CD4-positive, alpha-beta T cell (primary cell): Measurements from ENCODE around the gene SLC35F1. TPM values are rescaled to one million over a fixed set of nuclear protein-coding genes. Genes with fewer than 3 reads are reported as not detected.

ENCODE experiments used
- ATAC-seq: fragments of 200-7000 bp; cut with Tn5 transposase; one replicate; pipeline ENCODE4 v1.10.0; 2022; ENCODE audit warnings: mild to moderate bottlenecking; ENCODE audit not compliant: poor library complexity
- CTCF ChIA-PET: fragments of 350-600 bp; sonication (Branson Sonifier 250); formaldehyde crosslinking; loops from one replicate; lab custom pipeline; 2021; ENCODE audit warnings: antibody characterized with exemption, inconsistent platforms; lab: Charles Lee
- POLR2A ChIA-PET: fragments of 350-600 bp; sonication (Branson Sonifier 250); formaldehyde crosslinking; loops from one replicate; lab custom pipeline; 2021; ENCODE audit warnings: antibody characterized with exemption, inconsistent platforms; lab: Charles Lee
- DNase-seq, 14 experiments: peaks; one replicate each; pipeline ENCODE4 v3.0.0-alpha.2; 2013 to 2020; ENCODE audit warnings: mixed read lengths in 2 of 14
- H3K27ac ChIP-seq, 2 donors: one replicate each; pipeline versions ENCODE4 v1.5.1 to v1.7.0; 2013; ENCODE audit warnings: low read length in 2 of 2, low read depth in 1 of 2, mild to moderate bottlenecking in 1 of 2
- H3K27me3 ChIP-seq, 2 experiments: 1 replicate in 1 of 2; 2 replicates in 1 of 2; pipeline versions ENCODE4 v1.6.1 to v1.7.0; 2013; ENCODE audit warnings: low read length in 2 of 2, control low read depth in 1 of 2, mild to moderate bottlenecking in 1 of 2, moderate library complexity in 1 of 2; ENCODE audit not compliant: insufficient read depth in 2 of 2, control insufficient read depth in 1 of 2
- H3K36me3 ChIP-seq: one replicate; pipeline ENCODE4 v1.6.1; 2013; ENCODE audit warnings: low read length, control low read depth; ENCODE audit not compliant: insufficient read depth
- H3K4me1 ChIP-seq: one replicate; pipeline ENCODE4 v1.6.1; 2013; ENCODE audit warnings: low read length, control low read depth; ENCODE audit not compliant: insufficient read depth
- H3K4me3 ChIP-seq: one replicate; pipeline ENCODE4 v1.5.1; 2013; ENCODE audit warnings: mild to moderate bottlenecking, low read length, moderate library complexity
- H3K9me3 ChIP-seq, 2 experiments: 1 replicate in 1 of 2; 2 replicates in 1 of 2; pipeline versions ENCODE4 v1.6.1 to v1.7.0; 2013; ENCODE audit warnings: low read length in 2 of 2, mild to moderate bottlenecking in 2 of 2, control low read depth in 1 of 2, moderate library complexity in 1 of 2; ENCODE audit not compliant: control insufficient read depth in 1 of 2, insufficient read depth in 1 of 2
- H3K27ac Mint-ChIP-seq: one replicate; pipeline ENCODE4 v1.8.0; 2020; ENCODE audit warnings: mixed read lengths
- H3K27me3 Mint-ChIP-seq: one replicate; pipeline ENCODE4 v1.8.0; 2021; ENCODE audit warnings: mixed read lengths
- H3K36me3 Mint-ChIP-seq: one replicate; pipeline ENCODE4 v1.8.0; 2021; ENCODE audit warnings: low read depth, mixed read lengths
- H3K4me1 Mint-ChIP-seq: one replicate; pipeline ENCODE4 v1.8.0; 2021; ENCODE audit warnings: low read depth, mixed read lengths
- H3K4me3 Mint-ChIP-seq: one replicate; pipeline ENCODE4 v1.8.0; 2020; ENCODE audit warnings: mild to moderate bottlenecking, mixed read lengths
- H3K9me3 Mint-ChIP-seq: one replicate; pipeline ENCODE4 v1.8.0; 2020; ENCODE audit warnings: mixed read lengths
- intact Hi-C, 2 experiments: fragments of 100-400 bp; cut with DNase I in 1 of 2; cut with micrococcal nuclease in 1 of 2; formaldehyde crosslinking; loops; one replicate each; pipeline versions ENCODE4 v1.15.1 to v1.9.0; 2023 to 2025; cut with DNase I, micrococcal nuclease
- total RNA-seq, 174 experiments: library from RNA in 2 of 174; stranded (reverse) in 2 of 174; gene quantifications; one replicate each; pipeline ENCODE4 v1.2.3 and lab custom pipeline; 2021 to 2026
- TF ChIP-seq, protein P1 (sequence below): fragments of 200-600 bp; IDR thresholded peaks from one replicate; pipeline ENCODE4 v1.8.0; 2022; ENCODE audit warnings: antibody characterized with exemption, mild to moderate bottlenecking

SLC35F1 gene
- total RNA-seq, 2 experiments from 2014 or later: not detected

DNA sequence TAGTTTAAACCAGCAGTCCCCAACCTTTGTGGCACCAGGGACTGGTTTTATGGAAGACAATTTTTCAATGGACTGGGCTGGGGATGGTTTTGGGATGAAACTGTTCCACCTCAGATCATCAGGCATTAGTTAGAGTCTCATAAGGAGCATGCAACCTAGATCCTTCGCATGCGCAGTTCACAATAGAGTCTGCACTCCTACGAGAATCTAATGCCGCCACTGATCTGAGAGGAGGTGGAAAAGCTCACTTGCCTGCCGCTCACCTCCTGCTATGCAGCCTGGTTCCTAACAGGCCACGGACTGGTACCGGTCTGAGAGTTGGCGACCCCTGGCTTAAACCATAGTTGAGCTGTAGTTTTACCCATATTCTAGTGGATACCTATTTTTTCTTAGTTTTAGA, 154.6 kb downstream of the SLC35F1 start:
- TF ChIP-seq, protein P1, sequence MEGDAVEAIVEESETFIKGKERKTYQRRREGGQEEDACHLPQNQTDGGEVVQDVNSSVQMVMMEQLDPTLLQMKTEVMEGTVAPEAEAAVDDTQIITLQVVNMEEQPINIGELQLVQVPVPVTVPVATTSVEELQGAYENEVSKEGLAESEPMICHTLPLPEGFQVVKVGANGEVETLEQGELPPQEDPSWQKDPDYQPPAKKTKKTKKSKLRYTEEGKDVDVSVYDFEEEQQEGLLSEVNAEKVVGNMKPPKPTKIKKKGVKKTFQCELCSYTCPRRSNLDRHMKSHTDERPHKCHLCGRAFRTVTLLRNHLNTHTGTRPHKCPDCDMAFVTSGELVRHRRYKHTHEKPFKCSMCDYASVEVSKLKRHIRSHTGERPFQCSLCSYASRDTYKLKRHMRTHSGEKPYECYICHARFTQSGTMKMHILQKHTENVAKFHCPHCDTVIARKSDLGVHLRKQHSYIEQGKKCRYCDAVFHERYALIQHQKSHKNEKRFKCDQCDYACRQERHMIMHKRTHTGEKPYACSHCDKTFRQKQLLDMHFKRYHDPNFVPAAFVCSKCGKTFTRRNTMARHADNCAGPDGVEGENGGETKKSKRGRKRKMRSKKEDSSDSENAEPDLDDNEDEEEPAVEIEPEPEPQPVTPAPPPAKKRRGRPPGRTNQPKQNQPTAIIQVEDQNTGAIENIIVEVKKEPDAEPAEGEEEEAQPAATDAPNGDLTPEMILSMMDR: no peak
- Mint-ChIP-seq H3K9me3 (no peaks in the 10 kb centered on the region), H3K27ac (no peak overlapping the region), H3K4me3 (no peak overlapping the region), H3K4me1 (no peaks in the 10 kb centered on the region), H3K36me3 (no peaks in the 10 kb centered on the region), H3K27me3 (peaks cover 23% of the 10 kb centered on the region)
- H3K27ac ChIP-seq: no peak overlapping the region
- POLR2A ChIA-PET: no interaction called here
- no peaks in the 10 kb centered on the region for H3K9me3 ChIP-seq
- CTCF ChIA-PET: no interaction called here
- no peaks in the 10 kb centered on the region for H3K4me1 ChIP-seq
- no peak for ATAC-seq
- no peak for DNase-seq
- H3K4me3 ChIP-seq: no peak overlapping the region
- intact Hi-C loops: no loop called here
- H3K27me3 ChIP-seq: no peaks in the 10 kb centered on the region
- no peaks in the 10 kb centered on the region for H3K36me3 ChIP-seq

DNA sequence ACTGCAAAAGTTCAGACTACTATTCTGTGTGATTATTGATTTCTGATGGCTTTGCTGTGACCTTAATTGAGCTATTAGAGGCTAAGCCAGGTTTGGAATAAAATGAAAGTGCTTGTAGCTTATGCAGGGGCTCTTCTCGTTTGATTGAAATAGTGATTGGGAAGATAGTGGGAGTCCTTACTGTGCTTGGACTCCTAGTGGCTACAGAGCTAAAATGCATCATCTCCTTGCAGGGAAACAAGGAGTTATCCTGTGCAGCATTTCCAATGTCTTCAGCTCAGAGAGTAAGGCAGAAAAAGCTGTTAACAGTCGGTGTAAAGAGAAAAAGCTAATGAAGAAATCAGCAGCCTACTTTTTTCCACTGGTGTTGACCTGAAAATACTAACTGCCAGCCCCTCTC, 173.5 kb downstream of the SLC35F1 start:
- no peaks in the 10 kb centered on the region for H3K36me3 Mint-ChIP-seq
- H3K4me1 Mint-ChIP-seq: no peaks in the 10 kb centered on the region
- ATAC-seq (no peak), DNase-seq (no peak)
- Histone ChIP-seq H3K4me3 (no peak overlapping the region), H3K9me3 (no peaks in the 10 kb centered on the region), H3K36me3 (no peaks in the 10 kb centered on the region), H3K27me3 (peaks cover 0 to 3% of the 10 kb centered on the region in 2 experiments), H3K4me1 (no peaks in the 10 kb centered on the region), H3K27ac (no peak overlapping the region)
- no peak overlapping the region for H3K27ac Mint-ChIP-seq
- no peak overlapping the region for H3K4me3 Mint-ChIP-seq
- H3K27me3 Mint-ChIP-seq: peaks cover 19% of the 10 kb centered on the region
- intact Hi-C loops: no loop called here
- ChIA-PET CTCF (interaction anchor here (0.9 kb wide), 1 partner anchor 33 kb away, joined by 3 read pairs; no protein-coding TSS in a partner anchor), POLR2A (no interaction called here)
- TF ChIP-seq, protein P1: no peak
- no peaks in the 10 kb centered on the region for H3K9me3 Mint-ChIP-seq

DNA sequence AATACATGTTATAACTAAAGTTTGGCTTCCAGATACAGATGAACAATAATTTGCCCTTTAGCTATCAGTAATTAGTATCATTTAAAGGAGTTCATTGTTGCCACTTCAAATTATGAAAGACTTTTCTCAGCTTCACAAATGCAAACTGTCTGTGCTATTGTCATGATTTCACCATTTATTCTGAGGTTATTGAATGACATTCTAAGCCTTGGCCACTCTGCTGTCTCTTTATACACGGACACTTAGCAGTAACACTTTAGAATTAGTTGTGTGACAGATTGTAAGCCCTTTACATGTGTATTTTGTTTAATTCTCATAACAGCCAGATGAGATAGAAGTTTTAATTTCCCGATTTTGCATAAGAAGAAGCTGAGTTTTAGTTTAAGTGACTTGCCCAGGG, 176.6 kb downstream of the SLC35F1 start:
- no peak for ATAC-seq

More for the DNA sequence above, 176.6 kb downstream of the SLC35F1 start:
- no peak overlapping the region for H3K27ac ChIP-seq
- no peaks in the 10 kb centered on the region for H3K36me3 ChIP-seq
- no peaks in the 10 kb centered on the region for H3K9me3 Mint-ChIP-seq
- intact Hi-C loops: no loop called here
- peaks cover 0 to 4% of the 10 kb centered on the region in 2 experiments for H3K27me3 ChIP-seq
- no peak overlapping the region for H3K4me3 Mint-ChIP-seq
- H3K9me3 ChIP-seq: no peaks in the 10 kb centered on the region
- no peaks in the 10 kb centered on the region for H3K4me1 Mint-ChIP-seq
- DNase-seq: no peak
- H3K27me3 Mint-ChIP-seq: peaks cover 22% of the 10 kb centered on the region
- ChIA-PET POLR2A (no interaction called here), CTCF (no interaction called here)
- no peak overlapping the region for H3K27ac Mint-ChIP-seq
- no peak overlapping the region for H3K4me3 ChIP-seq
- H3K4me1 ChIP-seq: no peaks in the 10 kb centered on the region
- no peaks in the 10 kb centered on the region for H3K36me3 Mint-ChIP-seq
- TF ChIP-seq, protein P1: no peak
